ENCODE results near the gene PPP2R5D.
A peak's percentile ranks its signal among the peaks of the same experiment; 100 is the strongest.

PPP2R5D gene

DNA sequence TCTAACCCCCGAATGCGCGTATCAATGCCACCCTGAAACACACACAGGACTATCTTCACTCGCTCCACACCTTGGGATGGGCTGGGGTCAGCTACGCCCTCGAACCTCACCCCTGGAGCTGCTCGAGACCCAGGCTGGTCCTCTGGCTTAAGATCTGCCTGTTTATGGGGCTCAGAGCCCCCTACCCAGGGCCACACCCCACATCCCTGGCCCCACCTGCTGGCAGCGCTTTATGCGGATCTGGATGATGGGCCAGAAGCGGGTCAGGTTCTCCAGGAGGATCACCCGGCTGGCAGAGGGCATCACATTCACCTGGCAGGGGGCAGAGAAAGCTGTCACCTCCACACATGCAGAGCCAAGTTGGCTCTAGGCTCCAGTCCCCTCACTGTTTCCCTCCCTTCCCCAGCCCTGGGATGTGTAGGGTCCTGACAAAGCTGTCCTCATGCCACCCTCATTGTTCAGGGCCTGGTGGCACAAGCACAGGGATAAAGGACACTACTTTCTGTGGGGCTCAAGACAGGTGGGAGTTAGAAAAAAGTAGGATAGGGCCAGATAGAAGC lies 61.1 kb downstream of the PPP2R5D start:
- Histone ChIP-seq H3K4me1 (ENCODE audit: insufficient read depth, poor library complexity, severe bottlenecking) (no peaks in the 10 kb centered on the region), H3K4me3 (ENCODE audit: severe bottlenecking) (no peak overlapping the region), H3K27ac (ENCODE audit: poor library complexity, severe bottlenecking) (no peak overlapping the region), H3K27me3 (ENCODE audit: insufficient read depth, poor library complexity, severe bottlenecking) (no peaks in the 10 kb centered on the region), H3K36me3 (ENCODE audit: low read depth) (peaks cover 57% of the 10 kb centered on the region), H3K9me3 (ENCODE audit: severe bottlenecking) (no peaks in the 10 kb centered on the region)
- ATAC-seq (ENCODE audit: low read depth): no peak
- no peak for DNase-seq (ENCODE audit: low spot score)
- TF ChIP-seq, protein P1, sequence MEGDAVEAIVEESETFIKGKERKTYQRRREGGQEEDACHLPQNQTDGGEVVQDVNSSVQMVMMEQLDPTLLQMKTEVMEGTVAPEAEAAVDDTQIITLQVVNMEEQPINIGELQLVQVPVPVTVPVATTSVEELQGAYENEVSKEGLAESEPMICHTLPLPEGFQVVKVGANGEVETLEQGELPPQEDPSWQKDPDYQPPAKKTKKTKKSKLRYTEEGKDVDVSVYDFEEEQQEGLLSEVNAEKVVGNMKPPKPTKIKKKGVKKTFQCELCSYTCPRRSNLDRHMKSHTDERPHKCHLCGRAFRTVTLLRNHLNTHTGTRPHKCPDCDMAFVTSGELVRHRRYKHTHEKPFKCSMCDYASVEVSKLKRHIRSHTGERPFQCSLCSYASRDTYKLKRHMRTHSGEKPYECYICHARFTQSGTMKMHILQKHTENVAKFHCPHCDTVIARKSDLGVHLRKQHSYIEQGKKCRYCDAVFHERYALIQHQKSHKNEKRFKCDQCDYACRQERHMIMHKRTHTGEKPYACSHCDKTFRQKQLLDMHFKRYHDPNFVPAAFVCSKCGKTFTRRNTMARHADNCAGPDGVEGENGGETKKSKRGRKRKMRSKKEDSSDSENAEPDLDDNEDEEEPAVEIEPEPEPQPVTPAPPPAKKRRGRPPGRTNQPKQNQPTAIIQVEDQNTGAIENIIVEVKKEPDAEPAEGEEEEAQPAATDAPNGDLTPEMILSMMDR (IDR thresholded peaks at IDR 0.05; ENCODE audit: poor library complexity, severe bottlenecking): no peak

DNA sequence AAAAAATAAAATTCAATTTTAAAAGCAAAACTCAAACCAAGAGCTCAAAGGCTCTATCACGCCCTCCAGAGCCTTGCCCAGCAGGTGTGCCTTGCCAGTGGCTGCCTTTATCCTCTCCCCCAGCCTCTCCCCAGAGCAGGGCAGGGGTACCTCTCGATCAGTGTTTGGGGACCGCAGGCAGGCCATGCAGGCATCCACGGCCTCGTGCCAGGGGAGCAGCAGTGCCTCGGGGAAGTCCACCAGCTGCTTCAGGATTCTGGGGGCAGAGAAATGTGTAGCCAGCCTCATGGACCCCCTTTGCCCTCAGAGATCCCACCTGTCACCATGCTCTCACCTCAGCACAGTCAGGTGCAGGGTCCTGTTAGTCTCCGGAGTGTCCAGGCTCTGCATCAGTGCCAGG lies 63.6 kb downstream of the PPP2R5D start:
- Histone ChIP-seq H3K27me3 (ENCODE audit: insufficient read depth, poor library complexity, severe bottlenecking) (no peaks in the 10 kb centered on the region), H3K4me1 (ENCODE audit: insufficient read depth, poor library complexity, severe bottlenecking) (peaks cover 4% of the 10 kb centered on the region), H3K9me3 (ENCODE audit: severe bottlenecking) (no peaks in the 10 kb centered on the region), H3K27ac (ENCODE audit: poor library complexity, severe bottlenecking) (no peak overlapping the region), H3K36me3 (ENCODE audit: low read depth) (peaks cover 61% of the 10 kb centered on the region), H3K4me3 (ENCODE audit: severe bottlenecking) (no peak overlapping the region)
- no peak for ATAC-seq (ENCODE audit: low read depth)
- TF ChIP-seq, protein P1 (IDR thresholded peaks at IDR 0.05; ENCODE audit: poor library complexity, severe bottlenecking): no peak
- DNase-seq (ENCODE audit: low spot score): no peak

GRCh38 chr6:43050981-43051380 lies 66.6 kb downstream of the PPP2R5D start:
- no peak for DNase-seq (ENCODE audit: low spot score)
- Histone ChIP-seq H3K36me3 (ENCODE audit: low read depth) (peaks cover 55% of the 10 kb centered on the region), H3K4me3 (ENCODE audit: severe bottlenecking) (no peak overlapping the region), H3K9me3 (ENCODE audit: severe bottlenecking) (no peaks in the 10 kb centered on the region), H3K27ac (ENCODE audit: poor library complexity, severe bottlenecking) (no peak overlapping the region), H3K27me3 (ENCODE audit: insufficient read depth, poor library complexity, severe bottlenecking) (no peaks in the 10 kb centered on the region), H3K4me1 (ENCODE audit: insufficient read depth, poor library complexity, severe bottlenecking) (peaks cover 5% of the 10 kb centered on the region)
- no peak for ATAC-seq (ENCODE audit: low read depth)
- TF ChIP-seq, protein P1 (IDR thresholded peaks at IDR 0.05; ENCODE audit: poor library complexity, severe bottlenecking): no peak

DNA sequence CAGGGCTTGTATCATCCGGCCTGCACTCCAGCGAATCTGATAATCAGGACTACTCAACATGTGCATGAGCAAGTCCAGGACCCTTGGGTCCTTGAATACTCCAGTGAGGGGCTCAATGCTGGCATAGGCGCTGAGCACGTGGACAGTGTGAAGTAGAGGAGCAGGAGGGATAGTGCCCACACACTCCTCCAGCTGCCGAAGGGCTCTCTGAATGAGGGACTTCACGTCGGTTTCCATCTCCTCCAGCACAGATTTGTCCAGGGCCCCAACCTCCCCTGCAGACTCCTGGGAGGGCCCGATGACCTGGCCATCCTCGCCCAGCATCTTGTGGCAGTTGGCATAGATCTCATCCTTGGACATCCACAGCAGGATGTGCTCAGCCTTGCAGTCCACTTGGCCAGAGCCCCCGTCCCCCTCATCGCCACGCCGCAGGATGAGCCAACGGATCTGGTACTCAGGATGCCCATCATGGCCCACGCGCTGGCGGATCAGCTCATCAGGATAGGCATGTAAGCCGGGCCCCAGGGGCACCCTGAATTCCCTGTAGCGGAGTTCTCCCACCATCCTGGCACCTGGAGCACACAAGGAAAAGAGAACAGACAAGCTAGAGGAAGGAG lies 68.0 kb downstream of the PPP2R5D start:
- DNase-seq (ENCODE audit: low spot score): no peak
- no peak for ATAC-seq (ENCODE audit: low read depth)
- H3K36me3 ChIP-seq (ENCODE audit: low read depth): peaks cover 61% of the 10 kb centered on the region
- no peaks in the 10 kb centered on the region for H3K9me3 ChIP-seq (ENCODE audit: severe bottlenecking)
- H3K4me1 ChIP-seq (ENCODE audit: insufficient read depth, poor library complexity, severe bottlenecking): peaks cover 5% of the 10 kb centered on the region
- no peak overlapping the region for H3K4me3 ChIP-seq (ENCODE audit: severe bottlenecking)
- H3K27me3 ChIP-seq (ENCODE audit: insufficient read depth, poor library complexity, severe bottlenecking): no peaks in the 10 kb centered on the region
- TF ChIP-seq, protein P1 (IDR thresholded peaks at IDR 0.05; ENCODE audit: poor library complexity, severe bottlenecking): no peak
- H3K27ac ChIP-seq (ENCODE audit: poor library complexity, severe bottlenecking): peak overlapping the region; percentile 77
